Smooth muscle cell of the coronary artery (primary cell): ENCODE data around the gene EFCAB11. TPM values are rescaled to one million over a fixed set of nuclear protein-coding genes. Genes with fewer than 3 reads are reported as not detected.

Experiments used
- total RNA-seq: library from RNA; depleted of rRNA; stranded (reverse); fragments of >200 nt; gene quantifications from 2 replicates; pipeline ENCODE4 v1.2.3, GENCODE V29; 2014; ENCODE audit warnings: low replicate concordance

The EFCAB11 gene
- 4.0 and 5.3 TPM in 2 replicates for total RNA-seq

GRCh38 chr14:89954070-89955021 lies at the start of gene EFCAB11:
Gene EFCAB11 (minus strand): TSS chr14:89954730. CDS start chr14:89954660, 70 bp downstream.

GRCh38 chr14:89955745-89956660 lies 1.5 kb upstream of the EFCAB11 start, which contains the start of gene TDP1:
Gene TDP1 (plus strand): TSS chr14:89955927. CDS start chr14:89963115, 7,188 bp downstream.

Other genes starting within 250 kb of the EFCAB11 start
- 10.6 and 15.7 TPM in 2 replicates for gene TDP1, start 1.2 kb upstream of the EFCAB11 start, total RNA-seq
- gene KCNK13, start 107.3 kb upstream of the EFCAB11 start, total RNA-seq: 0.08 TPM in 1 of 2 replicates, not detected in the other